ENCODE results near the gene TPO.

DNA sequence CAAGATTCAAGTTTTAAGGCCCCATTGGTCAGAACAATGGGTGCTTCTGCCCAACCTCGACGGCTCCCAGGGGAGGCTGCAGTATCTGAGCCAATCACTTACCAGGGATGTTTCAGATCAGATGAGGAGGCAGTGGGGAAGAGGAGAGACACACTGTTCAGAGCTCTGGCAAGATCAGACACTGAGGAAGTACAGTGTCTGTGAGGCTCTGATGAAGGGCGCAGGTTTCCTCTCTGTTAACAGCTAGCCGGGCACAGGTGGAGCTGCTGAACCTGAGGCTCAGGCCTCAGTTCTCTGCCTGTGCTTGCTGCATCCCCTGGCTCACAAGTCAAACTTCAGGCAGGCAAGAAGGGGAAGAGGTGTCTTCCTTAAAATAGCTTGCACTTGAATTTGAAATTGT, 69.7 kb downstream of the TPO start:
- TF ChIP-seq POLR2AphosphoS5 (IDR thresholded peaks at IDR 0.05) (no peak), SMC3 (conservative IDR thresholded peaks at IDR 0.05; ENCODE audit: poor library complexity) (no peak), RAD21 (conservative IDR thresholded peaks at IDR 0.05) (no peak), EP300 (conservative IDR thresholded peaks at IDR 0.05; ENCODE audit: poor library complexity, severe bottlenecking) (no peak), EZH2 (IDR thresholded peaks at IDR 0.05; ENCODE audit: borderline replicate concordance, insufficient read depth, low read length, poor library complexity, severe bottlenecking) (no peak), MXI1 (conservative IDR thresholded peaks at IDR 0.05; ENCODE audit: poor library complexity, severe bottlenecking) (no peak)
- TF ChIP-seq, protein P1, sequence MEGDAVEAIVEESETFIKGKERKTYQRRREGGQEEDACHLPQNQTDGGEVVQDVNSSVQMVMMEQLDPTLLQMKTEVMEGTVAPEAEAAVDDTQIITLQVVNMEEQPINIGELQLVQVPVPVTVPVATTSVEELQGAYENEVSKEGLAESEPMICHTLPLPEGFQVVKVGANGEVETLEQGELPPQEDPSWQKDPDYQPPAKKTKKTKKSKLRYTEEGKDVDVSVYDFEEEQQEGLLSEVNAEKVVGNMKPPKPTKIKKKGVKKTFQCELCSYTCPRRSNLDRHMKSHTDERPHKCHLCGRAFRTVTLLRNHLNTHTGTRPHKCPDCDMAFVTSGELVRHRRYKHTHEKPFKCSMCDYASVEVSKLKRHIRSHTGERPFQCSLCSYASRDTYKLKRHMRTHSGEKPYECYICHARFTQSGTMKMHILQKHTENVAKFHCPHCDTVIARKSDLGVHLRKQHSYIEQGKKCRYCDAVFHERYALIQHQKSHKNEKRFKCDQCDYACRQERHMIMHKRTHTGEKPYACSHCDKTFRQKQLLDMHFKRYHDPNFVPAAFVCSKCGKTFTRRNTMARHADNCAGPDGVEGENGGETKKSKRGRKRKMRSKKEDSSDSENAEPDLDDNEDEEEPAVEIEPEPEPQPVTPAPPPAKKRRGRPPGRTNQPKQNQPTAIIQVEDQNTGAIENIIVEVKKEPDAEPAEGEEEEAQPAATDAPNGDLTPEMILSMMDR (IDR thresholded peaks at IDR 0.05; ENCODE audit: poor library complexity, severe bottlenecking) = no peak
- TF ChIP-seq, protein P2, sequence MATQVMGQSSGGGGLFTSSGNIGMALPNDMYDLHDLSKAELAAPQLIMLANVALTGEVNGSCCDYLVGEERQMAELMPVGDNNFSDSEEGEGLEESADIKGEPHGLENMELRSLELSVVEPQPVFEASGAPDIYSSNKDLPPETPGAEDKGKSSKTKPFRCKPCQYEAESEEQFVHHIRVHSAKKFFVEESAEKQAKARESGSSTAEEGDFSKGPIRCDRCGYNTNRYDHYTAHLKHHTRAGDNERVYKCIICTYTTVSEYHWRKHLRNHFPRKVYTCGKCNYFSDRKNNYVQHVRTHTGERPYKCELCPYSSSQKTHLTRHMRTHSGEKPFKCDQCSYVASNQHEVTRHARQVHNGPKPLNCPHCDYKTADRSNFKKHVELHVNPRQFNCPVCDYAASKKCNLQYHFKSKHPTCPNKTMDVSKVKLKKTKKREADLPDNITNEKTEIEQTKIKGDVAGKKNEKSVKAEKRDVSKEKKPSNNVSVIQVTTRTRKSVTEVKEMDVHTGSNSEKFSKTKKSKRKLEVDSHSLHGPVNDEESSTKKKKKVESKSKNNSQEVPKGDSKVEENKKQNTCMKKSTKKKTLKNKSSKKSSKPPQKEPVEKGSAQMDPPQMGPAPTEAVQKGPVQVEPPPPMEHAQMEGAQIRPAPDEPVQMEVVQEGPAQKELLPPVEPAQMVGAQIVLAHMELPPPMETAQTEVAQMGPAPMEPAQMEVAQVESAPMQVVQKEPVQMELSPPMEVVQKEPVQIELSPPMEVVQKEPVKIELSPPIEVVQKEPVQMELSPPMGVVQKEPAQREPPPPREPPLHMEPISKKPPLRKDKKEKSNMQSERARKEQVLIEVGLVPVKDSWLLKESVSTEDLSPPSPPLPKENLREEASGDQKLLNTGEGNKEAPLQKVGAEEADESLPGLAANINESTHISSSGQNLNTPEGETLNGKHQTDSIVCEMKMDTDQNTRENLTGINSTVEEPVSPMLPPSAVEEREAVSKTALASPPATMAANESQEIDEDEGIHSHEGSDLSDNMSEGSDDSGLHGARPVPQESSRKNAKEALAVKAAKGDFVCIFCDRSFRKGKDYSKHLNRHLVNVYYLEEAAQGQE (IDR thresholded peaks at IDR 0.05; ENCODE audit: borderline replicate concordance) = no peak
